ENCODE results near the gene IFITM2. TPM values are rescaled to one million over a fixed set of nuclear protein-coding genes. Genes with fewer than 3 reads are reported as not detected.
"Not testable (repeated sequence)": the region's sequence is repeated elsewhere in the genome, so short reads cannot be mapped to it uniquely, and the experiment has no call there.

Gene IFITM2
- total and polyA plus RNA-seq, 2 experiments from 2014 or later, result 59.2 to 504 TPM

GRCh38 chr11:304915-305843 lies 2.4 kb upstream of the IFITM2 start:
- Histone ChIP-seq H3K4me2 (no peak overlapping the region), H3K9me2 (replicated peaks; ENCODE audit: insufficient read depth) (no peaks in the 10 kb centered on the region), H3K4me1 (ENCODE audit: insufficient read depth) (peaks cover 14% of the 10 kb centered on the region), H3K36me3 (replicated peaks; ENCODE audit: insufficient read depth, low read depth) (no peaks in the 10 kb centered on the region), H2AFZ (no peak overlapping the region), H3K9me3 (ENCODE audit: low read depth) (no peaks in the 10 kb centered on the region), H3K79me2 (peaks cover 8% of the 10 kb centered on the region), H3K4me3 (no peak overlapping the region), H4K20me1 (ENCODE audit: insufficient read depth, poor library complexity, severe bottlenecking) (no peaks in the 10 kb centered on the region), H3K27me3 (no peaks in the 10 kb centered on the region), H3K27ac (no peak overlapping the region)
- peak; percentile 73 for TF ChIP-seq CTCF (IDR thresholded peaks at IDR 0.05; ENCODE audit: poor library complexity)
- no peak for TF ChIP-seq EZH2phosphoT487 (IDR thresholded peaks at IDR 0.05; ENCODE audit: low read depth, severe bottlenecking, unreplicated experiment)
- WGBS (ENCODE audit: low lambda C conversion rate, missing lambda C conversion rate), result 30% methylated on average over 17 of the region's 19 CpGs
- peak; percentile 87 for DNase-seq (ENCODE audit: low spot score)

GRCh38 chr11:305844-306211 lies 1.8 kb upstream of the IFITM2 start:
- no peak overlapping the region for H3K4me2 ChIP-seq

GRCh38 chr11:306645-307371 lies 808 bp upstream of the IFITM2 start:
- Histone ChIP-seq H4K20me1 (ENCODE audit: insufficient read depth, poor library complexity, severe bottlenecking) (no peaks in the 10 kb centered on the region), H3K79me2 (peaks cover 8% of the 10 kb centered on the region), H3K27ac (peak overlapping the region; percentile 82), H3K36me3 (replicated peaks; ENCODE audit: insufficient read depth, low read depth) (no peaks in the 10 kb centered on the region), H3K9me3 (ENCODE audit: low read depth) (no peaks in the 10 kb centered on the region), H3K4me3 (no peak overlapping the region), H3K9me2 (replicated peaks; ENCODE audit: insufficient read depth) (no peaks in the 10 kb centered on the region), H3K4me2 (no peak overlapping the region), H3K27me3 (no peaks in the 10 kb centered on the region), H3K4me1 (ENCODE audit: insufficient read depth) (peaks cover 13% of the 10 kb centered on the region), H2AFZ (no peak overlapping the region)
- DNase-seq (ENCODE audit: low spot score), result no peak
- no peak for TF ChIP-seq EZH2phosphoT487 (IDR thresholded peaks at IDR 0.05; ENCODE audit: low read depth, severe bottlenecking, unreplicated experiment)
- no peak for TF ChIP-seq EZH2 (IDR thresholded peaks at IDR 0.05; ENCODE audit: borderline replicate concordance)
- TF ChIP-seq CTCF (IDR thresholded peaks at IDR 0.05; ENCODE audit: poor library complexity), result no peak
- WGBS (ENCODE audit: low lambda C conversion rate, missing lambda C conversion rate), result 89% methylated on average over 17 of the region's 17 CpGs

More at GRCh38 chr11:305844-306211, 1.8 kb upstream of the IFITM2 start:
- Histone ChIP-seq H3K36me3 (replicated peaks; ENCODE audit: insufficient read depth, low read depth) (no peaks in the 10 kb centered on the region), H2AFZ (no peak overlapping the region), H3K4me1 (ENCODE audit: insufficient read depth) (peaks cover 12% of the 10 kb centered on the region), H3K9me3 (ENCODE audit: low read depth) (no peaks in the 10 kb centered on the region), H3K79me2 (peaks cover 8% of the 10 kb centered on the region), H4K20me1 (ENCODE audit: insufficient read depth, poor library complexity, severe bottlenecking) (no peaks in the 10 kb centered on the region), H3K27ac (no peak overlapping the region), H3K27me3 (no peaks in the 10 kb centered on the region), H3K9me2 (replicated peaks; ENCODE audit: insufficient read depth) (no peaks in the 10 kb centered on the region), H3K4me3 (no peak overlapping the region)
- DNase-seq (ENCODE audit: low spot score), result no peak
- WGBS (ENCODE audit: low lambda C conversion rate, missing lambda C conversion rate), result 80% methylated on average over 10 of the region's 10 CpGs
- TF ChIP-seq EZH2 (IDR thresholded peaks at IDR 0.05; ENCODE audit: borderline replicate concordance), result no peak
- no peak for TF ChIP-seq EZH2phosphoT487 (IDR thresholded peaks at IDR 0.05; ENCODE audit: low read depth, severe bottlenecking, unreplicated experiment)
- no peak for TF ChIP-seq CTCF (IDR thresholded peaks at IDR 0.05; ENCODE audit: poor library complexity)

- H3K4me1 ChIP-seq (ENCODE audit: insufficient read depth), result peaks cover 32% of the 10 kb centered on the region
- peak overlapping the region; percentile 15 for H3K4me3 ChIP-seq
- H4K20me1 ChIP-seq (ENCODE audit: insufficient read depth, poor library complexity, severe bottlenecking); H3K9me3 ChIP-seq (ENCODE audit: low read depth); H3K79me2 ChIP-seq; H3K27me3 ChIP-seq; H3K9me2 ChIP-seq (replicated peaks; ENCODE audit: insufficient read depth); H2AFZ ChIP-seq; DNase-seq (ENCODE audit: low spot score); H3K36me3 ChIP-seq (replicated peaks; ENCODE audit: insufficient read depth, low read depth): not testable (repeated sequence)
- WGBS (ENCODE audit: low lambda C conversion rate, missing lambda C conversion rate), result 55% methylated on average over 24 of the region's 24 CpGs
- peak overlapping the region; percentile 79 for H3K4me2 ChIP-seq
- peak overlapping the region; percentile 82 for H3K27ac ChIP-seq
These were observed 1.4 kb downstream of the IFITM2 start for GRCh38 chr11:308740-309665.

GRCh38 chr11:309979-310572 lies 2.5 kb downstream of the IFITM2 start:
- H3K9me2 ChIP-seq (replicated peaks; ENCODE audit: insufficient read depth); H4K20me1 ChIP-seq (ENCODE audit: insufficient read depth, poor library complexity, severe bottlenecking); H3K4me3 ChIP-seq; H2AFZ ChIP-seq; H3K36me3 ChIP-seq (replicated peaks; ENCODE audit: insufficient read depth, low read depth); DNase-seq (ENCODE audit: low spot score); H3K27me3 ChIP-seq; H3K9me3 ChIP-seq (ENCODE audit: low read depth): not testable (repeated sequence)
- Histone ChIP-seq H3K4me2 (peak overlapping the region; percentile 79), H3K27ac (peak overlapping the region; percentile 82), H3K4me1 (ENCODE audit: insufficient read depth) (peaks cover 35% of the 10 kb centered on the region), H3K79me2 (peaks cover 10% of the 10 kb centered on the region)
- 28% methylated on average over 5 of the region's 18 CpGs for WGBS (ENCODE audit: low lambda C conversion rate, missing lambda C conversion rate)

All from hepatocyte (in vitro differentiated cells).